Measurements from ENCODE around the gene ZBTB42. TPM values are rescaled to one million over a fixed set of nuclear protein-coding genes. Genes with fewer than 3 reads are reported as not detected.

ZBTB42 gene
- total RNA-seq, 2 donors from 2014 or later, result 6.6 to 7.0 TPM

GRCh38 chr14:104785708-104786080 is 15.2 kb upstream of the ZBTB42 start:
- peaks cover 8% of the 10 kb centered on the region for H3K36me3 ChIP-seq

GRCh38 chr14:104786091-104786586 is 14.8 kb upstream of the ZBTB42 start:
- H3K4me1 ChIP-seq, result no peaks in the 10 kb centered on the region
- H3K27ac ChIP-seq, result no peak overlapping the region
- H3K9me3 ChIP-seq, result no peaks in the 10 kb centered on the region
- H3K27me3 ChIP-seq, result no peaks in the 10 kb centered on the region
- H3K4me3 ChIP-seq, result no peak overlapping the region
- intact Hi-C loops (cut with DNase I), result no loop called here
- H3K9ac ChIP-seq (ENCODE audit: low read depth in 2 of 2, low read length in 2 of 2), result no peak overlapping the region
- no peak for DNase-seq
- H3K36me3 ChIP-seq, result peaks cover 8% of the 10 kb centered on the region
- no peak for TF ChIP-seq CTCF (IDR thresholded peaks at IDR 0.05)

More at GRCh38 chr14:104785708-104786080, 15.2 kb upstream of the ZBTB42 start:
- no peak for TF ChIP-seq CTCF (IDR thresholded peaks at IDR 0.05)
- no peaks in the 10 kb centered on the region for H3K4me1 ChIP-seq
- no peak overlapping the region for H3K27ac ChIP-seq
- H3K9ac ChIP-seq (ENCODE audit: low read depth in 2 of 2, low read length in 2 of 2), result no peak overlapping the region
- no peak for DNase-seq
- H3K9me3 ChIP-seq, result no peaks in the 10 kb centered on the region
- H3K27me3 ChIP-seq, result no peaks in the 10 kb centered on the region
- no peak overlapping the region for H3K4me3 ChIP-seq
- intact Hi-C loops (cut with DNase I), result no loop called here

- DNase-seq, result no peak
- H3K36me3 ChIP-seq, result peaks cover 8% of the 10 kb centered on the region
- peaks cover under 1% of the 10 kb centered on the region for H3K4me1 ChIP-seq
- TF ChIP-seq CTCF (IDR thresholded peaks at IDR 0.05), result no peak
- H3K9me3 ChIP-seq, result no peaks in the 10 kb centered on the region
- no peak overlapping the region for H3K27ac ChIP-seq
- H3K4me3 ChIP-seq, result no peak overlapping the region
- no peaks in the 10 kb centered on the region for H3K27me3 ChIP-seq
- intact Hi-C loops (cut with DNase I), result no loop called here
- H3K9ac ChIP-seq (ENCODE audit: low read depth in 2 of 2, low read length in 2 of 2), result peak overlapping the region in 1 of 2 donors; percentile 24
Observed at GRCh38 chr14:104786726-104787675, 13.9 kb upstream of the ZBTB42 start.

- Histone ChIP-seq H3K4me1 (peaks cover 8% of the 10 kb centered on the region), H3K9ac (ENCODE audit: low read depth in 2 of 2, low read length in 2 of 2) (no peak overlapping the region), H3K27me3 (no peaks in the 10 kb centered on the region), H3K36me3 (peaks cover 8% of the 10 kb centered on the region), H3K9me3 (no peaks in the 10 kb centered on the region), H3K4me3 (no peak overlapping the region), H3K27ac (no peak overlapping the region)
- no peak for TF ChIP-seq CTCF (IDR thresholded peaks at IDR 0.05)
- intact Hi-C loops (cut with DNase I), result no loop called here
- DNase-seq, result no peak
Observed at GRCh38 chr14:104787736-104788135, 13.2 kb upstream of the ZBTB42 start.

- H3K4me3 ChIP-seq, result no peak overlapping the region
- peaks cover 10% of the 10 kb centered on the region for H3K4me1 ChIP-seq
- no peaks in the 10 kb centered on the region for H3K27me3 ChIP-seq
- H3K9me3 ChIP-seq, result no peaks in the 10 kb centered on the region
- H3K36me3 ChIP-seq, result peaks cover 8% of the 10 kb centered on the region
- H3K9ac ChIP-seq (ENCODE audit: low read depth in 2 of 2, low read length in 2 of 2), result no peak overlapping the region
- no peak for TF ChIP-seq CTCF (IDR thresholded peaks at IDR 0.05)
- no peak overlapping the region for H3K27ac ChIP-seq
- intact Hi-C loops (cut with DNase I), result no loop called here
- DNase-seq, result no peak
Observed at GRCh38 chr14:104788161-104788818, 12.6 kb upstream of the ZBTB42 start.
